NT2/D1 (cell line): ENCODE data around the gene SMAD2.

Experiments
- DNase-seq: peaks from one replicate; pipeline ENCODE4 v3.0.0-alpha.2; 2011; ENCODE audit warnings: low read depth, low spot score
- H3K27me3 ChIP-seq: 2 replicates; pipeline ENCODE4 v1.6.0; 2011; ENCODE audit warnings: mild to moderate bottlenecking; ENCODE audit not compliant: insufficient read length, insufficient read depth
- H3K36me3 ChIP-seq: 2 replicates; pipeline ENCODE4 v1.6.1; 2011; ENCODE audit warnings: mild to moderate bottlenecking, low read length, mixed read lengths; ENCODE audit not compliant: insufficient read depth, insufficient read length
- H3K4me1 ChIP-seq: 2 replicates; pipeline ENCODE4 v1.5.1; 2011; ENCODE audit not compliant: insufficient read depth, insufficient read length
- H3K4me3 ChIP-seq: 2 replicates; pipeline ENCODE4 v1.5.1; 2011; ENCODE audit warnings: low read depth; ENCODE audit not compliant: insufficient read length
- H3K9ac ChIP-seq: 2 replicates; pipeline ENCODE4 v1.6.0; 2011; ENCODE audit warnings: low read depth; ENCODE audit not compliant: insufficient read length
- H3K9me3 ChIP-seq: 2 replicates; pipeline ENCODE4 v1.5.1; 2011; ENCODE audit warnings: mild to moderate bottlenecking, low read length; ENCODE audit not compliant: insufficient read depth
- SUZ12 ChIP-seq: IDR thresholded peaks from 2 replicates; pipeline ENCODE4 v1.6.1; 2011; ENCODE audit not compliant: insufficient read length, insufficient read depth; ENCODE audit errors: extremely low read depth
- YY1 ChIP-seq: IDR thresholded peaks from 2 replicates; pipeline ENCODE4 v1.6.1; 2011; ENCODE audit not compliant: insufficient read length, insufficient read depth
- ZNF274 ChIP-seq: IDR thresholded peaks from 2 replicates; pipeline ENCODE4 v1.6.1; 2011; ENCODE audit warnings: mild to moderate bottlenecking, low read depth, low read length

The SMAD2 gene

DNA sequence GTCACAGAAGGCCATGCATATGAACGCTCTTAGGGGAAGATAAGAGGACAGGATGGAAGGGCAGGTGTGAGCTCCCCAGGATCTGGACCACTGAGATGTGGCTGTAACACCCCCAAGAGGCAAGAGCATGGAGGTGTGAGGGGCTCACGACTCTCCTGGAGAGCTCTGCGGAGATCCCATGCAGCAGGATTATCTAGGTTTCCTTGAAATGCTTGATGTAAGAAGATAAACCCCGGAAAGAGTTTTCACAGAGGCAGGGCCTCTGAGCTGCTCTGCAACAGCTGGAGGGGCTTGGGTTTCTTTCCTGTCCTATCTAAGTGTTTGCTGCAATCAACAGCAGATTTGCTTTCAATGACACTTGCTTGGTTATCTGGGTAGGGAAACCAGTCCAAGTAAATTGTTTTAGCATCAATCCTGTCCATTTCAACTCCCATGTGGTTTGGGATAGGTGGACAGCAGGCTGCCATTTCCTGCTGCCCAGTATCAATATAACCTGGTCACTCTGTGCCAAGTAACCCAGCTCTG, 138.9 kb downstream of the SMAD2 start:
- Histone ChIP-seq H3K4me3 (no peak overlapping the region), H3K27me3 (no peaks in the 10 kb centered on the region), H3K4me1 (peaks cover 2% of the 10 kb centered on the region), H3K36me3 (no peaks in the 10 kb centered on the region), H3K9ac (no peak overlapping the region), H3K9me3 (peaks cover 2% of the 10 kb centered on the region; the same call in 1 of the 2 replicates)
- TF ChIP-seq YY1 (no peak), ZNF274 (no peak), SUZ12 (no peak)
- DNase-seq, result no peak

GRCh38 chr18:47790036-47790435, 140.4 kb downstream of the SMAD2 start:
- Histone ChIP-seq H3K4me3 (no peak overlapping the region), H3K9me3 (peaks cover 14% of the 10 kb centered on the region; the same call in 1 of the 2 replicates), H3K36me3 (no peaks in the 10 kb centered on the region), H3K4me1 (peaks cover under 1% of the 10 kb centered on the region), H3K27me3 (no peaks in the 10 kb centered on the region), H3K9ac (no peak overlapping the region)
- TF ChIP-seq SUZ12 (no peak), ZNF274 (no peak), YY1 (no peak)
- DNase-seq, result no peak

DNA sequence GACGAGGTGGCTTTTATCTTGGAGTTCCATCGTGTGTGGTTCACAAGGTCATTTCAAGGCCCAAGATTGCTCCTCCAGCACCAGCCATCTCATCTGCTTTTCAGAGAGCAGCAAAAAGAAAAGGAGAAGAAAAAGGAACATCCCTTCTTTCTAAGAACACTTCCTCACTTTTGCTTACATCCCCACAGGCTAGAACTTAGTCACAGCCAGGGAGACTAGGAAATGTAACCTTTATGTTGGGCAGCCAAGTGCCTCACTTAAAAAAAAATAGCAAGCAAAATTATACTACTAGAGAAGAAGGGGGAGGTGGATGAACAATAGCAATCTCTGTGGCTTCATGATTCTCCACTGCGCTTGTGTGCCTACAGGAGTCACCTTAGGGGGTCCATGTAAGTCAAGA, 141.8 kb downstream of the SMAD2 start:
- Histone ChIP-seq H3K36me3 (no peaks in the 10 kb centered on the region), H3K9me3 (peaks cover 27% of the 10 kb centered on the region), H3K27me3 (no peaks in the 10 kb centered on the region), H3K4me3 (no peak overlapping the region), H3K4me1 (no peaks in the 10 kb centered on the region), H3K9ac (no peak overlapping the region)
- no peak for TF ChIP-seq YY1
- TF ChIP-seq SUZ12, result no peak
- no peak for DNase-seq

- Histone ChIP-seq H3K36me3 (no peaks in the 10 kb centered on the region), H3K27me3 (no peaks in the 10 kb centered on the region), H3K9ac (no peak overlapping the region), H3K9me3 (peaks cover 29% of the 10 kb centered on the region), H3K4me3 (no peak overlapping the region), H3K4me1 (no peaks in the 10 kb centered on the region)
- no peak for DNase-seq
- TF ChIP-seq SUZ12 (no peak), ZNF274 (no peak), YY1 (no peak)
Measured at GRCh38 chr18:47781561-47781960, 148.9 kb downstream of the SMAD2 start.

DNA sequence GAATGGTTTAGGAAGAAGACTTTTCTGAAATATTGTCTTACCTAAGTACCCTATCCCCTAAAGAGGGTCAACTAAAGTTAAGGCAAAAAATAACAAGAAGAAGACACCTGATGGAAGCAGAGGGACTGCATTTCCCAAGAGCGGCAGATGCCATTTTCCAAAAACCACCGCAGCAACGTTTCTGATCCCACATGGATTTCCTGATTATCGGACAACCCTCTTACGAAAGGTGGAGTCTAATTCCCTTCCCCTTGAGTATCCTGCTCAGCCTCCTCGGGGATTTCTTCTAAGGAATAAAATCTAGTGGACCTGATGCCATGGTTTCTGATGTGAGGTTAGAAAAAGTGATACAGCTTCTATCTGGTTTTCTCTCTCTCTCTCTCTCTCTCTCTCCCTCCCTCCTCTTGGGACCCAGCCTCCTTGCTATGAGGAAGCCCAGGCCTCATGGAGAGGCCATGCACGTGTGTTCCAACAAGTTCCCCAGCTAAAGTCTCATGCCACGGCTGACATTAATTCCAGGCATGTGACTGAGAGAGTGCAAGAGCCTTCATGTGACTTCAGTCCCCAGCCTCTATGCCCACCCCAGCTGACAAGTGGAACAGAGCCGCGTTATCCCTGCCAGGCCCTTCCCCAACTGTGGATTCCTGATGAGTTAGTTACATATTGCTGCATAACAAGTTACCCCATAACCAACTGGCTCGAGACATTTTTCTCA, 150.3 kb downstream of the SMAD2 start:
- Histone ChIP-seq H3K9me3 (peaks cover 17% of the 10 kb centered on the region), H3K36me3 (no peaks in the 10 kb centered on the region), H3K27me3 (no peaks in the 10 kb centered on the region), H3K9ac (no peak overlapping the region), H3K4me1 (no peaks in the 10 kb centered on the region), H3K4me3 (no peak overlapping the region)
- no peak for DNase-seq
- no peak for TF ChIP-seq ZNF274
- TF ChIP-seq YY1, result no peak
- TF ChIP-seq SUZ12, result no peak

DNA sequence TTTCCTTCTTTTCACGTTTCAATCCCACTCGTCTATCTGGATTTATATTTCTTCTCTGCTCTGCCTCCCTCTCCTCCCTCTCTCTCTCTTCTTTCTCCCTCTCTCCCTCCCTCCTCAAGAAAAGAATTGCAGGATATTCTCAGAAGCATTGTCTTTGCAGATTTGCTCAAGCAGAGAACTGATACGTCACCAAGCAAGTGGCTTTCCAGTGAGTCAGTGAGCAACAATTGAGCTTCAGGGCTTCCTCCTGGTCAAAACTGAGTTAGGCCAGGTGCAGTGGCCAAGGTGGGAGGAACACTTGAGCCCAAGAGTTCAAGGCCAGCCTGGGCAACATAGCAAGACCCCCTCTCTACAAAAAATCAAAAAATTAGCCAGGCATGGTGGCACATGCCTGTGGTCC, 151.1 kb downstream of the SMAD2 start:
- H3K36me3 ChIP-seq, result no peaks in the 10 kb centered on the region
- H3K4me1 ChIP-seq, result no peaks in the 10 kb centered on the region
- no peak overlapping the region for H3K9ac ChIP-seq
- H3K27me3 ChIP-seq, result no peaks in the 10 kb centered on the region
- peaks cover 11% of the 10 kb centered on the region for H3K9me3 ChIP-seq
- H3K4me3 ChIP-seq, result no peak overlapping the region
- no peak for DNase-seq
- TF ChIP-seq YY1, result no peak

DNA sequence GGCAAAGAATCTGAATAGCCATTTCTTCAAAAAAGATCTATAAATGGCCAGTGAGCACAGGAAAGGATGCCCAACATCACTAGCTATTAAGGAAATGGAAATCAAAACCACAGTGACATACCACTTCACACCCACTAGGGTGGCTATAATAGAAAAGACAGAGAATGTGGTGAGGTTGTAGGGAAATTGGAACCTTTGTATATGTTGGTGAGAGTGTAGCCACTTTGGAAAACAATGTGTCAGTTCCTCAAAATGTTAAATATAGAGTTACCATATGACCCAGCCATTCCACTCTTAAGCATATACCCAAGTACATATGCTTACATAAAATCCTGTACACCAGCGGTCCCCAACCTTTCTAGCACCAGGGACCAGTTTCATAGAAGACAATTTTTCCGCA, 152.8 kb downstream of the SMAD2 start:
- no peak overlapping the region for H3K9ac ChIP-seq
- no peaks in the 10 kb centered on the region for H3K27me3 ChIP-seq
- no peaks in the 10 kb centered on the region for H3K36me3 ChIP-seq
- no peak for DNase-seq
- H3K4me3 ChIP-seq, result no peak overlapping the region
- TF ChIP-seq SUZ12, result no peak
- TF ChIP-seq YY1, result no peak
- TF ChIP-seq ZNF274, result no peak
- no peaks in the 10 kb centered on the region for H3K4me1 ChIP-seq
- no peaks in the 10 kb centered on the region for H3K9me3 ChIP-seq

- H3K4me1 ChIP-seq, result no peaks in the 10 kb centered on the region
- no peak for DNase-seq
- H3K9ac ChIP-seq, result no peak overlapping the region
- no peak overlapping the region for H3K4me3 ChIP-seq
- H3K36me3 ChIP-seq, result no peaks in the 10 kb centered on the region
- no peaks in the 10 kb centered on the region for H3K27me3 ChIP-seq
- no peak for TF ChIP-seq SUZ12
- no peak for TF ChIP-seq ZNF274
- no peak for TF ChIP-seq YY1
- no peaks in the 10 kb centered on the region for H3K9me3 ChIP-seq
Measured at GRCh38 chr18:47775961-47776360, 154.5 kb downstream of the SMAD2 start.
